HEK293T (cell line): ENCODE measurements around the gene TULP1.

Source experiments
- HDGF ChIP-seq: fragments of 450-650 bp; IDR thresholded peaks from 2 replicates; pipeline ENCODE4 v1.6.1; 2017; ENCODE audit warnings: antibody characterized with exemption, borderline replicate concordance
- SUZ12 ChIP-seq: fragments of 450-650 bp; IDR thresholded peaks from 2 replicates; pipeline ENCODE4 v1.6.1; 2016; ENCODE audit warnings: mild to moderate bottlenecking

DNA sequence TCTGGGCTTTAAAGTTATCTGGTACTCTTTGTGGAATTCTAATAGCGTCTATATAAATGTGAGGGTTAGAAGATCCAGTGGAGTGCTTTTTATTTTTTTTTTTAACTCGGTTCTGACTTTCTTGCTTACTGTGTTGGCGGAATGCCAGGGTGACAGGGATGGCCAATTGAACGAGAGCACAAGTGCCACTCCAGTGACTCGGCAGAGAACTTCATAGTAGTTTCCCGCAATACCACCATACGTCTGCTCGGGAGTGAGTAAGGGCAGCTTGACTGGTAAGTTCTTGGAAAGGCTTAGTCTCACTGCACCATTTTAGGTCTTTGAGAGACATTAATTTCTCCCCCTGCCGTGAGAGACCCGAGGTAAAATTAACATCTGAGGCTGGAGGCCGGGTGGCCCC lies 49.4 kb upstream of the TULP1 start:
- TF ChIP-seq HDGF (no peak), SUZ12 (no peak)
